ENCODE data around the gene UTY. TPM values are rescaled to one million over a fixed set of nuclear protein-coding genes. Genes with fewer than 3 reads are reported as not detected.

Gene UTY
- total and polyA plus RNA-seq, 2 of the 13 experiments (the other 11 are each of a cell fraction or from before 2014, with no cell fraction given) = not detected

DNA sequence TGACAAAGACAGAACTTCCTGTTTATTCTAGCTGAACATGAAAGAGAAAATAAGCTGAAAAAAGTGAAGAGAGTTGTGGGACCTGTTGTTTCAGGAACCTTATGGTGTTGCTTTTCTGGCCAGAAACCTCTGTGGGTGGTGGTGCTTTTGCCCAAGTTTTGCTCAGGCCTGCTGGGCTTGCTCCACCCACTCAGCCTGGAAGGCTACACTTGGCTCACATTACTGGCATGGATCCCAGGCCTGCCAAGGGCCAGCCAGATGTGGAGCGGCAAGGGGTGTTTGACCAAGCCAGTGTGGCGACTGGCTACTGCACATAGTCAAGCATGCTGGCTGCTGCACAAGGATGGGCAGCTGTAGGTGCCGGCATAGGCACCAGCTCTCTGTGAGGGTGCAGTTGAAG, 245.9 kb downstream of the UTY start (continued):
- TF ChIP-seq ATF1 (CRISPR knock-in tag; IDR thresholded peaks at IDR 0.05) (no peak), GTF3A (CRISPR knock-in tag; conservative IDR thresholded peaks at IDR 0.05) (no peak), PRPF4 (IDR thresholded peaks at IDR 0.05; ENCODE audit: low read depth, low read length, poor library complexity, severe bottlenecking) (no peak), RARA (CRISPR knock-in tag; IDR thresholded peaks at IDR 0.05) (no peak), ZSCAN25 (CRISPR knock-in tag; IDR thresholded peaks at IDR 0.05) (no peak), ZNF616 (CRISPR knock-in tag; IDR thresholded peaks at IDR 0.05; ENCODE audit: low read depth) (no peak), JUN (CRISPR knock-in tag; IDR thresholded peaks at IDR 0.05) (no peak), KDM1A (CRISPR knock-in tag; IDR thresholded peaks at IDR 0.05) (no peak), KDM2A (CRISPR knock-in tag; IDR thresholded peaks at IDR 0.05; ENCODE audit: borderline replicate concordance, low read depth) (no peak)
- TF ChIP-seq, protein P1, sequence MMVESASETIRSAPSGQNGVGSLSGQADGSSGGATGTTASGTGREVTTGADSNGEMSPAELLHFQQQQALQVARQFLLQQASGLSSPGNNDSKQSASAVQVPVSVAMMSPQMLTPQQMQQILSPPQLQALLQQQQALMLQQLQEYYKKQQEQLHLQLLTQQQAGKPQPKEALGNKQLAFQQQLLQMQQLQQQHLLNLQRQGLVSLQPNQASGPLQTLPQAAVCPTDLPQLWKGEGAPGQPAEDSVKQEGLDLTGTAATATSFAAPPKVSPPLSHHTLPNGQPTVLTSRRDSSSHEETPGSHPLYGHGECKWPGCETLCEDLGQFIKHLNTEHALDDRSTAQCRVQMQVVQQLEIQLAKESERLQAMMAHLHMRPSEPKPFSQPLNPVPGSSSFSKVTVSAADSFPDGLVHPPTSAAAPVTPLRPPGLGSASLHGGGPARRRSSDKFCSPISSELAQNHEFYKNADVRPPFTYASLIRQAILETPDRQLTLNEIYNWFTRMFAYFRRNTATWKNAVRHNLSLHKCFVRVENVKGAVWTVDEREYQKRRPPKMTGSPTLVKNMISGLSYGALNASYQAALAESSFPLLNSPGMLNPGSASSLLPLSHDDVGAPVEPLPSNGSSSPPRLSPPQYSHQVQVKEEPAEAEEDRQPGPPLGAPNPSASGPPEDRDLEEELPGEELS (CRISPR knock-in tag; IDR thresholded peaks at IDR 0.05) = no peak
- TF ChIP-seq, protein P2, sequence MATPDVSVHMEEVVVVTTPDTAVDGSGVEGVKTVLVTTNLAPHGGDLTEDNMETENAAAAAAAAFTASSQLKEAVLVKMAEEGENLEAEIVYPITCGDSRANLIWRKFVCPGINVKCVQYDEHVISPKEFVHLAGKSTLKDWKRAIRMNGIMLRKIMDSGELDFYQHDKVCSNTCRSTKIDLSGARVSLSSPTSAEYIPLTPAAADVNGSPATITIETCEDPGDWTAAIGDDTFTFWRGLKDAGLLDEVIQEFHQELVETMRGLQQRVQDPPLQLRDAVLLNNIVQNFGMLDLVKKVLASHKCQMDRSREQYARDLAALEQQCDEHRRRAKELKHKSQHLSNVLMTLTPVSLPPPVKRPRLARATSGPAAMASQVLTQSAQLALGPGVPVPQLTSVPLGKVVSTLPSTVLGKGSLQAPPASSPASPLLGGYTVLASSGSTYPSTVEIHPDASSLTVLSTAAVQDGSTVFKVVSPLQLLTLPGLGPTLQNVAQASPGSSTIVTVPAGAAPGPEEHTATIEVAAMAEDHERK (CRISPR knock-in tag; IDR thresholded peaks at IDR 0.05; ENCODE audit: low read depth) = no peak

DNA sequence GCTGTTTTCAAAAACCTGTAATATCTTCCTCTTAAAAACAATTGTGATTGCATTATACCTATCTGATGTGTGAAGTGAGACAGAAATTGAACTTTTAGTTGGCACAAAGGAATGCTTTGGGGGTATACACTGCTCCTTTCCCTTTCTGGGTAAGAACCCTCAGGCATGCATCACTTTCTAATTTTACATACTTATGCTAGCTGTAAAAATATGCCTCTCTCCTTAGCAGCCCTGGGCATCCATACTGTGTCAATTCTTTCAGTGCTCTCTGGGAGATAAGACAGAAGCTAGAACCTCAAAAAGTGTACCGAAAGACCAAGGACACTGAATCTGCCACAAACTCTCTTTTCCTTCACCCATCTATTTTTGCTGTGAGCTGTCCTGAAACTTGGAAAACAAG, 246.7 kb downstream of the UTY start:
- Histone ChIP-seq H3K4me3 (replicated peaks in 1 of 3; ENCODE audit: insufficient read depth in 1 of 3, low read depth in 2 of 3, low read length in 3 of 3) (no peak overlapping the region), H3K27me3 (ENCODE audit: control insufficient read depth in 1 of 2, insufficient read depth in 2 of 2, low read length in 2 of 2) (no peaks in the 10 kb centered on the region), H2AFZ (ENCODE audit: low read length) (no peak overlapping the region), H4K20me1 (ENCODE audit: insufficient read depth, low read length) (no peaks in the 10 kb centered on the region), H3K4me1 (ENCODE audit: insufficient read depth, low read length) (no peaks in the 10 kb centered on the region), H3K9me3 (ENCODE audit: low read length) (no peaks in the 10 kb centered on the region), H3K79me2 (ENCODE audit: insufficient read depth, low read length) (no peaks in the 10 kb centered on the region), H3K27ac (ENCODE audit: extremely low read length, insufficient read depth, low read length) (no peak overlapping the region), H3K36me3 (replicated peaks in 1 of 2; ENCODE audit: control insufficient read depth in 1 of 2, insufficient read depth in 2 of 2, low read length in 2 of 2) (no peaks in the 10 kb centered on the region), H3K9ac (ENCODE audit: insufficient read depth, low read depth, low read length) (no peak overlapping the region), H3K4me2 (ENCODE audit: low read depth, low read length) (no peak overlapping the region)
- ChIA-PET POLR2A (no interaction called here), CTCF (ENCODE audit: low intra/inter-chr PET ratio, low total read pairs) (no interaction called here)
- in situ Hi-C loops (cut with HindIII; ENCODE audit: extremely low pct_ligation_motif_present, low pct_unique_long_range_greater_than_20kb) = no loop called here
- intact Hi-C loops (cut with micrococcal nuclease; ENCODE audit: unreplicated experiment) = no loop called here
- no TSS peak for BruUV-seq (replicated peaks)
- 0% methylated on average over 1 of the region's 1 CpG for WGBS (ENCODE audit: low lambda C conversion rate)
- ATAC-seq = no peak
- no peak for DNase-seq (ENCODE audit: low spot score)
- no peak for FAIRE-seq
- TF ChIP-seq ZNF556 (CRISPR knock-in tag; IDR thresholded peaks at IDR 0.05; ENCODE audit: borderline replicate concordance) (no peak), DR1 (CRISPR knock-in tag; IDR thresholded peaks at IDR 0.05) (no peak), TBL1XR1 (IDR thresholded peaks at IDR 0.05; ENCODE audit: borderline replicate concordance, low read length, partially characterized antibody) (no peak)
- TF ChIP-seq, protein P3, sequence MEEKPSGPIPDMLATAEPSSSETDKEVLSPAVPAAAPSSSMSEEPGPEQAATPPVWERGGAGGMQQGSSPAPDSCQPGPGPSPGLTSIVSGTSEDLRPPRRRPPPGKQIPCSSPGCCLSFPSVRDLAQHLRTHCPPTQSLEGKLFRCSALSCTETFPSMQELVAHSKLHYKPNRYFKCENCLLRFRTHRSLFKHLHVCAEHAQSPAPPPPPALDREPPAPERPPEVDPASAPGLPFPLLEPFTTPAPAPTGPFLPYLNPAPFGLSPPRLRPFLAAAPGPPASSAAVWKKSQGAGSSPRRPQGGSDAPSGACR (CRISPR knock-in tag; IDR thresholded peaks at IDR 0.05) = no peak
- TF ChIP-seq, protein P4, sequence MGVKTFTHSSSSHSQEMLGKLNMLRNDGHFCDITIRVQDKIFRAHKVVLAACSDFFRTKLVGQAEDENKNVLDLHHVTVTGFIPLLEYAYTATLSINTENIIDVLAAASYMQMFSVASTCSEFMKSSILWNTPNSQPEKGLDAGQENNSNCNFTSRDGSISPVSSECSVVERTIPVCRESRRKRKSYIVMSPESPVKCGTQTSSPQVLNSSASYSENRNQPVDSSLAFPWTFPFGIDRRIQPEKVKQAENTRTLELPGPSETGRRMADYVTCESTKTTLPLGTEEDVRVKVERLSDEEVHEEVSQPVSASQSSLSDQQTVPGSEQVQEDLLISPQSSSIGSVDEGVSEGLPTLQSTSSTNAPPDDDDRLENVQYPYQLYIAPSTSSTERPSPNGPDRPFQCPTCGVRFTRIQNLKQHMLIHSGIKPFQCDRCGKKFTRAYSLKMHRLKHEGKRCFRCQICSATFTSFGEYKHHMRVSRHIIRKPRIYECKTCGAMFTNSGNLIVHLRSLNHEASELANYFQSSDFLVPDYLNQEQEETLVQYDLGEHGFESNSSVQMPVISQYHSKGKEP (CRISPR knock-in tag; IDR thresholded peaks at IDR 0.05) = no peak

All from HepG2 (cell line).